Mesendoderm (in vitro differentiated cells): ENCODE results near the gene HSPA8.

ENCODE experiments used
- DNase-seq: peaks from one replicate; pipeline ENCODE4 v3.0.0; 2013
- H2AK5ac ChIP-seq: 2 replicates; pipeline ENCODE4 v1.6.1; 2013; ENCODE audit warnings: low read length, inconsistent platforms
- H2BK120ac ChIP-seq: 2 replicates; pipeline ENCODE4 v1.6.1; 2013; ENCODE audit warnings: low read depth, mild to moderate bottlenecking, low read length, moderate library complexity, mixed read lengths
- H2BK15ac ChIP-seq: replicated peaks from 2 replicates; pipeline ENCODE4 v1.6.1; 2013; ENCODE audit warnings: low read depth, mild to moderate bottlenecking, moderate library complexity
- H2BK5ac ChIP-seq: 2 replicates; pipeline ENCODE4 v1.6.1; 2013; ENCODE audit warnings: low read length, inconsistent platforms
- H3K18ac ChIP-seq: 2 replicates; pipeline ENCODE4 v1.6.1; 2013; ENCODE audit warnings: mild to moderate bottlenecking, low read length, mixed read lengths
- H3K23ac ChIP-seq: one replicate; pipeline ENCODE4 v1.6.1; 2013; ENCODE audit warnings: low read length
- H3K27ac ChIP-seq: 2 replicates; pipeline ENCODE4 v1.5.1; 2013; ENCODE audit warnings: low read depth, mild to moderate bottlenecking, inconsistent platforms, low read length, moderate library complexity
- H3K27me3 ChIP-seq: 2 replicates; pipeline ENCODE4 v1.6.1; 2013; ENCODE audit warnings: low read length, control low read depth, mild to moderate bottlenecking, inconsistent platforms; ENCODE audit not compliant: insufficient read depth, poor library complexity
- H3K36me3 ChIP-seq: 2 replicates; pipeline ENCODE4 v1.6.1; 2013; ENCODE audit warnings: low read length, inconsistent platforms; ENCODE audit not compliant: control insufficient read depth, insufficient read depth
- H3K4ac ChIP-seq: one replicate; pipeline ENCODE4 v1.6.1; 2013; ENCODE audit warnings: low read depth, mild to moderate bottlenecking, low read length, moderate library complexity
- H3K4me1 ChIP-seq: 2 replicates; pipeline ENCODE4 v1.6.1; 2013; ENCODE audit warnings: low read depth, low read length, inconsistent platforms; ENCODE audit not compliant: control insufficient read depth
- H3K4me2 ChIP-seq: 2 replicates; pipeline ENCODE4 v1.6.1; 2013; ENCODE audit warnings: low read length
- H3K4me3 ChIP-seq: 2 replicates; pipeline ENCODE4 v1.5.1; 2013; ENCODE audit warnings: mild to moderate bottlenecking, low read length
- H3K56ac ChIP-seq: one replicate; pipeline ENCODE4 v1.6.1; 2013; ENCODE audit warnings: low read length
- H3K79me1 ChIP-seq: 2 replicates; pipeline ENCODE4 v1.6.1; 2013; ENCODE audit warnings: low read length, inconsistent platforms
- H3K79me2 ChIP-seq: 2 replicates; pipeline ENCODE4 v1.6.1; 2013; ENCODE audit warnings: mild to moderate bottlenecking, low read length; ENCODE audit not compliant: control insufficient read depth, insufficient read depth
- H3K9ac ChIP-seq: 2 replicates; pipeline ENCODE4 v1.6.1; 2013; ENCODE audit warnings: low read length, inconsistent platforms
- H4K5ac ChIP-seq: one replicate; pipeline ENCODE4 v1.6.1; 2013; ENCODE audit warnings: low read length
- H4K8ac ChIP-seq: one replicate; pipeline ENCODE4 v1.6.1; 2013; ENCODE audit warnings: low read depth, mild to moderate bottlenecking, control low read depth, low read length, moderate library complexity
- WGBS: extraction: QIAGEN DNeasy Blood & Tissue Kit; methylation state at CpG from one replicate; pipeline ENCODE4 v1.1.7; 2013; ENCODE audit warnings: low lambda C conversion rate, missing lambda C conversion rate; ENCODE audit not compliant: insufficient coverage; ENCODE audit errors: extremely low coverage; 5-methylcytosine and 5-hydroxymethylcytosine counted together

The HSPA8 gene

DNA sequence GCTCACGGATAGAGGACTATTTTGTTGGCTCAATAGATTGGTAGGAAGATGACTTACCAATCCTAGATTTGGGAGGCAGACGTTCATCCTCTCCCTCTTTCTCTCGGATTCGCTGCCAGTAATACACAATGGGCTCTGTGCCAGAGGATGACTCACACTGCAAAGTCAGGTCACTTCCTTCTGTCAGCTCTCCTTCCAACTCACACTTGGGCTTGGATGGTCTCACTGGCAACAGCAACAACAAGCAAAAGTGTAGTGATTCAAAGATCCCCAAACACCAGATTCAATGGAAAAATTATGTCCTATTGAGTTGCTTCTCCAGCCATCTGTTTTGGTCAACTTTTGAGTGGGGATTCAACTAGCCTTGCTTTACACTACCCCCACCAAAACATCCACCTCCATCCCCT lies 21.7 kb upstream of the HSPA8 start:
- Histone ChIP-seq H3K23ac (no peak overlapping the region), H3K9ac (no peak overlapping the region), H3K79me1 (no peaks in the 10 kb centered on the region), H2BK15ac (no peak overlapping the region), H3K4ac (no peak overlapping the region), H4K5ac (no peak overlapping the region), H3K27ac (no peak overlapping the region), H3K27me3 (no peaks in the 10 kb centered on the region), H2BK5ac (no peak overlapping the region), H3K4me1 (no peaks in the 10 kb centered on the region), H4K8ac (no peak overlapping the region), H3K36me3 (peaks cover 3% of the 10 kb centered on the region), H2AK5ac (no peak overlapping the region), H2BK120ac (no peak overlapping the region), H3K18ac (no peak overlapping the region), H3K4me2 (no peak overlapping the region), H3K79me2 (no peaks in the 10 kb centered on the region), H3K4me3 (no peak overlapping the region), H3K56ac (no peak overlapping the region)
- DNase-seq, result peak; percentile 74
- WGBS, result no CpG with 5 or more reads among the region's 4 CpGs

DNA sequence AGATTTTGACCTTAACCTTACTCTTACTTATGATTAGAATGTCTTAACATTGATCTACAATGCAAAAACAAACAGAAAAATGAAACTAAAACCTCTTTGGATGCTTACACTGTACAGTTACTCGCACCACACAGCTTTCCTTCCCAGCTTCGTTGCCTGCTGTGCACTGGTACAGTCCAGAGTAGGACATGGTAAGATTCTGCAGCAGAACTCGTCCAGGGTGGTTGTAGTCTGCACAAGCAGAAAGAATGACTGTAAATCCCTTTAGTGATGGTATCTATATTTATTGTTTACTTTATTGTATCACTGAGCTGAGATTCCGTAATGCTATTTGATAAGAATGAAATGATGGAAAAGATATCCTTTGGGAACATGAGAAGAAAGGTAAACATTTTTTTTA lies 21.0 kb upstream of the HSPA8 start:
- H4K5ac ChIP-seq, result no peak overlapping the region
- H3K27me3 ChIP-seq, result no peaks in the 10 kb centered on the region
- no peak overlapping the region for H2BK5ac ChIP-seq
- no peak overlapping the region for H2BK120ac ChIP-seq
- H3K18ac ChIP-seq, result no peak overlapping the region
- no peaks in the 10 kb centered on the region for H3K79me1 ChIP-seq
- WGBS, result no CpG with 5 or more reads among the region's 4 CpGs
- peaks cover 3% of the 10 kb centered on the region for H3K36me3 ChIP-seq
- no peak overlapping the region for H3K4me3 ChIP-seq
- no peak overlapping the region for H4K8ac ChIP-seq
- no peaks in the 10 kb centered on the region for H3K4me1 ChIP-seq
- H3K56ac ChIP-seq, result no peak overlapping the region
- H2BK15ac ChIP-seq, result no peak overlapping the region
- DNase-seq, result no peak
- no peak overlapping the region for H2AK5ac ChIP-seq
- no peak overlapping the region for H3K4me2 ChIP-seq
- H3K4ac ChIP-seq, result no peak overlapping the region
- H3K23ac ChIP-seq, result no peak overlapping the region
- no peaks in the 10 kb centered on the region for H3K79me2 ChIP-seq
- no peak overlapping the region for H3K27ac ChIP-seq
- no peak overlapping the region for H3K9ac ChIP-seq

DNA sequence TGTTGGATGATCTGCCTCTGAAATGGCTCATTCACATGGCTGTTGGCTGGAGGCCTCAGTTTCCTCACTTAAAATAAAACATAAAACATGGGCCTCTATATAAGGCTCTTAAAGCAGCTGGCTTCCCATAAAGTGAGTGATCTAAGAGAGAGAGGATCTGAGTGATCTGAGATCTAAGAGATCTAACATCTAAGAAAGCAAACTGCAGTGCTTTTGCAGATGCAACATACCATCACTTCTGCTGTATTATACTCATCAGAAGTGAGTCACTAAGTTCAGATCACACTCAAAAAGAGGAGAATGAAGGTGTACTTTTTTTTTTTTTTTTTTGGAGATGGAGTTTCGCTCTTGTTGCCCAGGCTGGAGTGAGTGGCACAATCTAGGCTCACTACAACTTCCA lies 18.1 kb upstream of the HSPA8 start:
- H3K4me3 ChIP-seq, result no peak overlapping the region
- DNase-seq, result no peak
- H2BK15ac ChIP-seq, result no peak overlapping the region
- no peak overlapping the region for H3K4me2 ChIP-seq
- H3K79me2 ChIP-seq, result no peaks in the 10 kb centered on the region
- no peak overlapping the region for H3K27ac ChIP-seq
- H3K4me1 ChIP-seq, result no peaks in the 10 kb centered on the region
- no peaks in the 10 kb centered on the region for H3K27me3 ChIP-seq
- no peak overlapping the region for H3K9ac ChIP-seq
- no peak overlapping the region for H3K18ac ChIP-seq
- no peak overlapping the region for H3K23ac ChIP-seq
- no peak overlapping the region for H2BK5ac ChIP-seq
- H4K8ac ChIP-seq, result no peak overlapping the region
- no peak overlapping the region for H4K5ac ChIP-seq
- peaks cover 3% of the 10 kb centered on the region for H3K36me3 ChIP-seq
- no peak overlapping the region for H2BK120ac ChIP-seq
- H3K79me1 ChIP-seq, result no peaks in the 10 kb centered on the region
- no CpG with 5 or more reads among the region's 1 CpG for WGBS
- H3K4ac ChIP-seq, result no peak overlapping the region
- H3K56ac ChIP-seq, result no peak overlapping the region
- no peak overlapping the region for H2AK5ac ChIP-seq

DNA sequence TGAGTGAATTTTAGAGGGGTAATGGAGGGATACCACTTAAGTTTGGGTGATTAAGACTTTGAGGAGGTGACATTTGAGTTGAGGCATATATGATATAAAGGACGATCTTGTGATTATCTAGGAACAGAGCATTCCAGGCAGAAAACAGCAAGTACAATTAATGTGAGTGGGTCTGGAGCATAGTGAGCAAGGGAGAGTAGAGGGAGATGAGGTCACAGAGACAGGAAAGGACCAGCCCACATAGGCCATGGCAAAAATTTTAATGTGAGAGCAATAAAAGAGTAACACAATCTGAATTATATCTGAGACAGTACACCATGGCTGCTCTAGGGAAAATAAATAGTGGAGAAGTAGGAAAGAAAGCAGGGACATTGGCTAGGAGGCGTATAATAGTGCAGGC lies 14.5 kb upstream of the HSPA8 start:
- DNase-seq, result no peak
- H3K9ac ChIP-seq, result no peak overlapping the region
- H3K23ac ChIP-seq, result no peak overlapping the region
- H2BK15ac ChIP-seq, result no peak overlapping the region
- peaks cover 3% of the 10 kb centered on the region for H3K36me3 ChIP-seq
- H2AK5ac ChIP-seq, result no peak overlapping the region
- no peak overlapping the region for H2BK120ac ChIP-seq
- H3K79me2 ChIP-seq, result no peaks in the 10 kb centered on the region
- no peaks in the 10 kb centered on the region for H3K4me1 ChIP-seq
- no peak overlapping the region for H3K4me3 ChIP-seq
- no peak overlapping the region for H3K4me2 ChIP-seq
- H4K5ac ChIP-seq, result no peak overlapping the region
- no peak overlapping the region for H3K56ac ChIP-seq
- WGBS, result no CpG with 5 or more reads among the region's 2 CpGs
- no peak overlapping the region for H2BK5ac ChIP-seq
- no peak overlapping the region for H4K8ac ChIP-seq
- no peak overlapping the region for H3K4ac ChIP-seq
- H3K27ac ChIP-seq, result no peak overlapping the region
- no peaks in the 10 kb centered on the region for H3K79me1 ChIP-seq
- H3K18ac ChIP-seq, result no peak overlapping the region
- no peaks in the 10 kb centered on the region for H3K27me3 ChIP-seq

DNA sequence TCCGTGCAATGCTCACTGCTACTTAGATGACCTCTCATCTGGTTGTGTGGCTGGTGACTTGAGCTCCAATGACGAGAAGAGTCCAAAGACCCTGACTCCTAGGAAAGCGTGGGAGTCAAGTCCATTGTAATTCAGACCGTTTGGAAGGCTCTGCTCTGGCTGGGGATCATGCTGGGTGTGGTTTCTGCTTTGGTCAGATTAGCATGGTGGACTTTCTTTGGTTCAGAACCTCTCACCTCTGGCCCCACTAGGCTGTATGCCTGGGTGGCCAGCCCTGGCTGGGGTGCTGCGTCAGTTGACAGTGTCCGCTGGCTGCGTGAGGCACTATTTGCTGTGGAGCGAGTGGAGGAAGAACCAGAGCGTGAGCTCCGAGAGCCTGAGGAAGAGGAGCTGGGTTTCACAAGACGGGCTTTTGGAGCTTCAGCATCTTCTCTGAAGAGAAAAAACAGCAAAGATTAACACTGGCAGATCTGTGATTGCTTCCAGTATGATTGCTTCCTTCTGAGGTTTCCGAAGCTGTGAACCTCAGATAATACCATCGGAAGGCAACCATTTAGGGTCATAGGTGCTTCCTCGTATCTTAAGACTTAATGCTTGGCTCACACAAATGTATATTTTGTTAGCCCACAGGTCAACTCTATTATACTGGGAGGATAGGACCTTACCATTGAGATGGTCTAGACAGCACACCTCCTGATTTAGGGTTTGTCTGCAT lies 11.6 kb upstream of the HSPA8 start:
- H3K23ac ChIP-seq, result no peak overlapping the region
- no peak overlapping the region for H2BK120ac ChIP-seq
- no peak overlapping the region for H2AK5ac ChIP-seq
- H3K4me2 ChIP-seq, result no peak overlapping the region
- no peak overlapping the region for H4K5ac ChIP-seq
- no peak overlapping the region for H3K9ac ChIP-seq
- no peak overlapping the region for H3K18ac ChIP-seq
- H3K79me1 ChIP-seq, result no peaks in the 10 kb centered on the region
- no peaks in the 10 kb centered on the region for H3K79me2 ChIP-seq
- H3K56ac ChIP-seq, result no peak overlapping the region
- H3K4me3 ChIP-seq, result no peak overlapping the region
- WGBS, result no CpG with 5 or more reads among the region's 14 CpGs
- H2BK5ac ChIP-seq, result no peak overlapping the region
- H4K8ac ChIP-seq, result no peak overlapping the region
- no peak overlapping the region for H2BK15ac ChIP-seq
- H3K27ac ChIP-seq, result no peak overlapping the region
- no peak for DNase-seq
- no peak overlapping the region for H3K4ac ChIP-seq
- H3K4me1 ChIP-seq, result no peaks in the 10 kb centered on the region
- no peaks in the 10 kb centered on the region for H3K36me3 ChIP-seq
- no peaks in the 10 kb centered on the region for H3K27me3 ChIP-seq

DNA sequence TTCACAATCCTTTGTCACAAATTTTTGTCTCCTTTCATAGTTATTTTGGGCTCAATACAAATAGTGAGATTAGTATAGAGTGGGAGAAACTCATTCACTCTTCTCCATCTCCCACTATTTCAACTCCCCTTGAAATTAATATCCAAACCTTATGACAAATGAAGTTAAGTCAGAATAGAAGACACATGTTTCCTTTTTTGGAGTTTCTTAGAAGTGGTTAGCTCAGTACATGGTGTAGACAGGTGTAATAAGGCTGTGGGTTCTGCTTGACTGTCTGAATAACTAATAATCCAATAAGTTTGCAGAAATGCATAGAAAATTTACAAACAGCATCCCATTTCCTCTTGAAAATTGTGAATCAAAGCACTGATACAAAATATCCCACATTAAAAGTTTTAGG lies 10.8 kb upstream of the HSPA8 start:
- H2AK5ac ChIP-seq, result no peak overlapping the region
- H3K9ac ChIP-seq, result no peak overlapping the region
- H3K23ac ChIP-seq, result no peak overlapping the region
- H3K4me3 ChIP-seq, result no peak overlapping the region
- H3K56ac ChIP-seq, result no peak overlapping the region
- no peak overlapping the region for H2BK120ac ChIP-seq
- H4K5ac ChIP-seq, result no peak overlapping the region
- no peaks in the 10 kb centered on the region for H3K27me3 ChIP-seq
- H3K36me3 ChIP-seq, result no peaks in the 10 kb centered on the region
- no peak for DNase-seq
- H3K27ac ChIP-seq, result no peak overlapping the region
- no peak overlapping the region for H3K4me2 ChIP-seq
- no peak overlapping the region for H3K4ac ChIP-seq
- H3K4me1 ChIP-seq, result no peaks in the 10 kb centered on the region
- H3K79me1 ChIP-seq, result no peaks in the 10 kb centered on the region
- H3K79me2 ChIP-seq, result no peaks in the 10 kb centered on the region
- H2BK15ac ChIP-seq, result no peak overlapping the region
- no peak overlapping the region for H4K8ac ChIP-seq
- no peak overlapping the region for H2BK5ac ChIP-seq
- no peak overlapping the region for H3K18ac ChIP-seq
